Left cardiac atrium (tissue), 4 donors: ENCODE data around the gene FOXP3. TPM values are rescaled to one million over a fixed set of nuclear protein-coding genes. Genes with fewer than 3 reads are reported as not detected.

Experiments
- ATAC-seq, 2 donors: fragments of 200-7000 bp; cut with Tn5 transposase; one replicate each; pipeline ENCODE4 v1.9.1; 2020; ENCODE audit warnings: mild to moderate bottlenecking in 2 of 2, moderate library complexity in 2 of 2
- DNase-seq: peaks from one replicate; pipeline ENCODE4 v3.0.0-alpha.2; 2020
- intact Hi-C, 2 donors: fragments of 100-400 bp; cut with DNase I; formaldehyde crosslinking; loops; one replicate each; pipeline versions ENCODE4 v1.14.1 to v1.15.1; 2022 to 2023
- total RNA-seq, 2 donors: library from RNA; stranded (reverse); fragmentation: NEBNext Ultra II Directional; extraction: Animal tissue kit (Norgen Biotek cat#: 25700); gene quantifications; one replicate each; pipeline ENCODE4 v1.2.1, GENCODE V29; 2021
- donor health status: DM: no; HTN: yes; CAD: no.
- donor health status: DM: no; HTN: yes; CAD: no; lungs with severe emphysema.
- donor health status: DM: yes; HTN: yes; CAD: no.
- donor health status: Dilated cardiomyopathy.

The FOXP3 gene
- total RNA-seq, 2 donors from 2014 or later: not detected

DNA sequence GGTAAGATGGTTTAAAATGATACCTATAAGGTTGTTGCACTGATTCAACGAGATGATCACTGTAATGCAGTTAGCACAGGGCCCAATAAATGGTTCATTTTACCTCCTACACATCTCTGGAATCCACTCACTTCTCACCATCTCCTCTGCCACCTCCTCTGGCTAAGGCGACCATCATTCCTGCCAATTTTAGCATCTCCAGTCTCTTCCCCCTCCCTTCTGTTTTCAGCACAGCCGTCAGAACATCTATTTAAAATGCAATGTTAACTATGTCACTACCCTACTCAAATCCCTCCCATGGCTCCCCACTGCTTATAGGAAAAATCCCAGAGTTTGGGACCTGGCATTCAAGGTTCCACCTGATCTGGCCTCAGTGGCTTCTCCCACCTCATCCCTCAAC is 61.0 kb downstream of the FOXP3 start:
- DNase-seq: no peak
- ATAC-seq: no peak
- intact Hi-C loops: no loop called here

DNA sequence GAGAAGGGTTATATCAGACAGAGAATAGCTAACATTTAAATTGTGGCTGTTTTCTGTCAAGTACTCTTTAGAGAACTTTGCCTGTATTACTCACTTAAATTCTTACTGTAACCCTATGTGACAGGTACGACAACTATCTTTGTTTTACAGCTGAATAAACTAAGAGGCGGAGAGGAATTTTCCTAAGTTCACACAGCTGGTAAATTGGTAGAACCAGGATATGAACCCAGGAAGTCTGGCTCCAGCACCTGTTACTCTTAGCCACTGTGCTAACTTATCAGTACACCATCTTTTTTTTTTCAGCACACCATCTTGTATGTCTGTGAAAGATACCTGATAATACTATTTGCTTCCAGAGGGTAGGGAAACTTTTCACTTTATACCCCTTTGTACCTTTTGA is 62.5 kb downstream of the FOXP3 start:
- intact Hi-C loops: no loop called here
- ATAC-seq: no peak
- DNase-seq: no peak

Other genes with a start within 250 kb of the FOXP3 start
- 10 to 100 TPM; 34.5 to 36.2 TPM for gene TFE3, start 221.4 kb downstream of the FOXP3 start, total RNA-seq
- 1 to 10 TPM; 2.4 to 2.7 TPM for gene CCDC120, start 205.7 kb downstream of the FOXP3 start, total RNA-seq
- 10 to 100 TPM; 15.6 to 20.1 TPM for gene PRAF2, start 190.7 kb downstream of the FOXP3 start, total RNA-seq
- gene WDR45, start 184.8 kb downstream of the FOXP3 start, total RNA-seq: 10 to 100 TPM; 52.3 to 61.1 TPM
- gene GPKOW, start 141.0 kb downstream of the FOXP3 start, total RNA-seq: 10 to 100 TPM; 17.1 to 19.4 TPM
- gene MAGIX, start 102.0 kb downstream of the FOXP3 start, total RNA-seq: 1 to 10 TPM; 7.7 to 7.9 TPM
- gene PLP2, start 92.8 kb downstream of the FOXP3 start, total RNA-seq: 100 to 1,000 TPM in 1 of 2 donors, 10 to 100 TPM in 1; 97.5 to 114 TPM
- 10 to 100 TPM in 1 of 2 donors, 1 to 10 TPM in 1; 9.9 to 14.8 TPM for gene PRICKLE3, start 78.3 kb downstream of the FOXP3 start, total RNA-seq
- gene SYP, start 64.5 kb downstream of the FOXP3 start, total RNA-seq: 1 to 10 TPM; 1.8 to 2.8 TPM
- gene CACNA1F, start 31.4 kb downstream of the FOXP3 start, total RNA-seq: under 1 TPM; 0.03 to 0.21 TPM
- gene CCDC22, start 29.2 kb downstream of the FOXP3 start, total RNA-seq: 10 to 100 TPM in 1 of 2 donors, 1 to 10 TPM in 1; 8.8 to 10.7 TPM
- gene PPP1R3F, start 5.1 kb upstream of the FOXP3 start, total RNA-seq: 10 to 100 TPM; 17.5 to 22.5 TPM
- gene GAGE10, start 38.9 kb upstream of the FOXP3 start, total RNA-seq: not detected
- not detected for gene GAGE12J, start 57.3 kb upstream of the FOXP3 start, total RNA-seq
- not detected for gene GAGE13, start 66.9 kb upstream of the FOXP3 start, total RNA-seq